Stimulated activated memory B cell treated with anti-CD40 and anti-IgM and Interleukin-4, amounts not matched to agents 10 μg/mL and 1 μg/mL and 100 μg/mL, for 72 hours (primary cell): ENCODE data around the gene RRN3.
"Not testable (repeated sequence)": the region's sequence is repeated elsewhere in the genome, so short reads cannot be mapped to it uniquely, and the experiment has no call there.

Source experiments
- ATAC-seq: fragments of 150-1000 bp; cut with Tn5 transposase; 2 replicates; pipeline ENCODE4 v1.10.0; 2021
- H3K27ac Mint-ChIP-seq: one replicate; pipeline ENCODE4 v1.8.0; 2022; ENCODE audit warnings: mild to moderate bottlenecking, mixed read lengths
- H3K27me3 Mint-ChIP-seq: one replicate; pipeline ENCODE4 v1.8.0; 2022; ENCODE audit warnings: mixed read lengths
- H3K36me3 Mint-ChIP-seq: one replicate; pipeline ENCODE4 v1.8.0; 2022; ENCODE audit warnings: mixed read lengths
- H3K4me1 Mint-ChIP-seq: one replicate; pipeline ENCODE4 v1.8.0; 2022; ENCODE audit warnings: mixed read lengths
- H3K4me3 Mint-ChIP-seq: one replicate; pipeline ENCODE4 v1.8.0; 2022; ENCODE audit warnings: mild to moderate bottlenecking, moderate library complexity, mixed read lengths
- H3K9me3 Mint-ChIP-seq: one replicate; pipeline ENCODE4 v1.8.0; 2022; ENCODE audit warnings: mixed read lengths

RRN3 gene

GRCh38 chr16:15066690-15067089, 27.4 kb downstream of the RRN3 start:
- peaks cover 22% of the 10 kb centered on the region for H3K36me3 Mint-ChIP-seq
- not testable (repeated sequence) for H3K4me1 Mint-ChIP-seq, H3K4me3 Mint-ChIP-seq

GRCh38 chr16:15065961-15066360, 28.1 kb downstream of the RRN3 start:
- not testable (repeated sequence) for H3K27ac Mint-ChIP-seq, H3K4me1 Mint-ChIP-seq, ATAC-seq, H3K4me3 Mint-ChIP-seq, H3K9me3 Mint-ChIP-seq, H3K27me3 Mint-ChIP-seq
- peaks cover 26% of the 10 kb centered on the region for H3K36me3 Mint-ChIP-seq

More at GRCh38 chr16:15066690-15067089, 27.4 kb downstream of the RRN3 start:
- not testable (repeated sequence) for H3K9me3 Mint-ChIP-seq, H3K27ac Mint-ChIP-seq, ATAC-seq, H3K27me3 Mint-ChIP-seq

- ATAC-seq, H3K9me3 Mint-ChIP-seq, H3K27me3 Mint-ChIP-seq, H3K4me3 Mint-ChIP-seq, H3K27ac Mint-ChIP-seq, H3K4me1 Mint-ChIP-seq: not testable (repeated sequence)
- H3K36me3 Mint-ChIP-seq, result peaks cover 39% of the 10 kb centered on the region
These were observed 31.8 kb downstream of the RRN3 start for GRCh38 chr16:15062085-15062810.

GRCh38 chr16:15059324-15059723, 34.7 kb downstream of the RRN3 start:
- no peak for ATAC-seq
- H3K4me1 Mint-ChIP-seq, result peaks cover 10% of the 10 kb centered on the region
- no peaks in the 10 kb centered on the region for H3K27me3 Mint-ChIP-seq
- H3K9me3 Mint-ChIP-seq, result no peaks in the 10 kb centered on the region
- H3K27ac Mint-ChIP-seq, result no peak overlapping the region
- H3K4me3 Mint-ChIP-seq, result no peak overlapping the region
- peaks cover 34% of the 10 kb centered on the region for H3K36me3 Mint-ChIP-seq

GRCh38 chr16:15057681-15058417, 36.2 kb downstream of the RRN3 start:
- H3K4me3 Mint-ChIP-seq, result no peak overlapping the region
- no peaks in the 10 kb centered on the region for H3K27me3 Mint-ChIP-seq
- peaks cover 30% of the 10 kb centered on the region for H3K36me3 Mint-ChIP-seq
- no peak overlapping the region for H3K27ac Mint-ChIP-seq
- H3K9me3 Mint-ChIP-seq, result no peaks in the 10 kb centered on the region
- H3K4me1 Mint-ChIP-seq, result peaks cover 16% of the 10 kb centered on the region
- ATAC-seq, result no peak

GRCh38 chr16:15055141-15056053, 38.7 kb downstream of the RRN3 start:
- Mint-ChIP-seq H3K9me3 (no peaks in the 10 kb centered on the region), H3K36me3 (peaks cover 13% of the 10 kb centered on the region), H3K4me1 (peaks cover 22% of the 10 kb centered on the region), H3K27me3 (no peaks in the 10 kb centered on the region), H3K4me3 (peak overlapping the region; percentile 88), H3K27ac (peak overlapping the region; percentile 78)
- peak; percentile 87 for ATAC-seq

- peaks cover 22% of the 10 kb centered on the region for H3K4me1 Mint-ChIP-seq
- H3K27me3 Mint-ChIP-seq, result no peaks in the 10 kb centered on the region
- no peak for ATAC-seq
- H3K27ac Mint-ChIP-seq, result peak overlapping the region; percentile 78
- H3K9me3 Mint-ChIP-seq, result no peaks in the 10 kb centered on the region
- peak overlapping the region; percentile 88 for H3K4me3 Mint-ChIP-seq
- H3K36me3 Mint-ChIP-seq, result peaks cover 13% of the 10 kb centered on the region
These were observed 39.5 kb downstream of the RRN3 start for GRCh38 chr16:15054357-15055140.

- Mint-ChIP-seq H3K9me3 (no peaks in the 10 kb centered on the region), H3K27me3 (no peaks in the 10 kb centered on the region), H3K4me3 (no peak overlapping the region), H3K27ac (no peak overlapping the region), H3K36me3 (peaks cover 11% of the 10 kb centered on the region), H3K4me1 (peaks cover 22% of the 10 kb centered on the region)
- ATAC-seq, result no peak
These were observed 40.2 kb downstream of the RRN3 start for GRCh38 chr16:15053904-15054303.

GRCh38 chr16:15052747-15053476, 41.2 kb downstream of the RRN3 start:
- no peak for ATAC-seq
- no peaks in the 10 kb centered on the region for H3K27me3 Mint-ChIP-seq

GRCh38 chr16:15051387-15051951, 42.6 kb downstream of the RRN3 start:
- Mint-ChIP-seq H3K36me3 (peaks cover 11% of the 10 kb centered on the region), H3K27me3 (no peaks in the 10 kb centered on the region), H3K27ac (no peak overlapping the region), H3K4me3 (no peak overlapping the region), H3K9me3 (no peaks in the 10 kb centered on the region), H3K4me1 (peaks cover 22% of the 10 kb centered on the region)
- ATAC-seq, result no peak

More at GRCh38 chr16:15052747-15053476, 41.2 kb downstream of the RRN3 start:
- Mint-ChIP-seq H3K4me3 (no peak overlapping the region), H3K9me3 (no peaks in the 10 kb centered on the region), H3K27ac (no peak overlapping the region), H3K4me1 (peaks cover 22% of the 10 kb centered on the region), H3K36me3 (peaks cover 1% of the 10 kb centered on the region)

GRCh38 chr16:15050440-15050839, 43.6 kb downstream of the RRN3 start:
- not testable (repeated sequence) for H3K27me3 Mint-ChIP-seq, H3K27ac Mint-ChIP-seq

GRCh38 chr16:15049581-15050180, 44.4 kb downstream of the RRN3 start:
- Mint-ChIP-seq H3K4me1 (peaks cover 16% of the 10 kb centered on the region), H3K27ac (no peak overlapping the region), H3K9me3 (no peaks in the 10 kb centered on the region), H3K27me3 (no peaks in the 10 kb centered on the region), H3K36me3 (peaks cover 21% of the 10 kb centered on the region), H3K4me3 (no peak overlapping the region)
- no peak for ATAC-seq

More at GRCh38 chr16:15050440-15050839, 43.6 kb downstream of the RRN3 start:
- Mint-ChIP-seq H3K36me3 (peaks cover 21% of the 10 kb centered on the region), H3K4me1 (peaks cover 22% of the 10 kb centered on the region)
- not testable (repeated sequence) for H3K4me3 Mint-ChIP-seq, ATAC-seq, H3K9me3 Mint-ChIP-seq

- H3K27ac Mint-ChIP-seq, result no peak overlapping the region
These were observed 47.2 kb downstream of the RRN3 start for GRCh38 chr16:15046692-15047376.

More at GRCh38 chr16:15046692-15047376, 47.2 kb downstream of the RRN3 start:
- H3K9me3 Mint-ChIP-seq, result no peaks in the 10 kb centered on the region
- peaks cover 30% of the 10 kb centered on the region for H3K36me3 Mint-ChIP-seq
- H3K4me1 Mint-ChIP-seq, result peaks cover 2% of the 10 kb centered on the region
- H3K27me3 Mint-ChIP-seq, result no peaks in the 10 kb centered on the region
- ATAC-seq, result no peak
- no peak overlapping the region for H3K4me3 Mint-ChIP-seq
